Left lobe of liver (tissue), 2 donors: ENCODE measurements around the gene NDUFB11. TPM values are rescaled to one million over a fixed set of nuclear protein-coding genes. Genes with fewer than 3 reads are reported as not detected.

Source experiments
- ATAC-seq: fragments of 200-7000 bp; cut with Tn5 transposase; one replicate; pipeline ENCODE4 v1.9.1; 2020; ENCODE audit warnings: mild to moderate bottlenecking, moderate library complexity
- DNase-seq: peaks from one replicate; pipeline ENCODE4 v3.0.0-alpha.2; 2020; ENCODE audit warnings: low spot score
- total RNA-seq: library from RNA; stranded (reverse); gene quantifications from one replicate; pipeline ENCODE4 v1.2.1, GENCODE V29; 2021
- donor health status: DM: no; HTN: no; CAD: no; lungs with moderate emphysema.
- donor health status: DM: no; HTN: yes; CAD: no.

Gene NDUFB11
- total RNA-seq, 1 donor from 2014 or later: 67.1 TPM

GRCh38 chrX:47175588-47175980 is 31.1 kb upstream of the NDUFB11 start:
- ATAC-seq: no peak
- DNase-seq: no peak

GRCh38 chrX:47174846-47175587 is 30.5 kb upstream of the NDUFB11 start:
- ATAC-seq: no peak
- no peak for DNase-seq

- ATAC-seq (no peak), DNase-seq (no peak)
These were observed 29.9 kb upstream of the NDUFB11 start for GRCh38 chrX:47174376-47174775.

- no peak for ATAC-seq
- DNase-seq: no peak
These were observed 28.7 kb upstream of the NDUFB11 start for GRCh38 chrX:47172971-47173792.

DNA sequence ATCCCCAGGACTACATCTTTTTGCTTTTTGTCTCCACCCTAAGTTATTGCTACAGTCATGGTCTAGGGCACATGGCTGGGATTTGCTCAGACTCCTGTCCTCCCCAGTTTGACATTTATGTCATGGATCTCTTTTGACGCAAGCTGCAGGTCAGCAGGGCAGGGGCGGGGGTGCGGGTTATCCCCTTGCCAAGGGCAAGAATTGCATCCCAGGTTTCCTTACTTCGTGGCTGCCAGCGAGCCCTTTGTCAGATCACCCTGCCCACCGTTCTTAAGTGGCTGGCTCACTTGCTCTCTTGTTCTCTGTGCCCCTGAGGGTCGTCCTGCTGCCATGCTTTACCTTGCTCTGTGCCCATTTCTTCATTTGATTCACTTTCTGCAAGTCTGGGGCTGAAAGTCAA is 28.0 kb upstream of the NDUFB11 start:
- no peak for ATAC-seq
- DNase-seq: no peak

GRCh38 chrX:47171996-47172395 is 27.5 kb upstream of the NDUFB11 start:
- DNase-seq: no peak
- no peak for ATAC-seq

GRCh38 chrX:47170861-47171692 is 26.6 kb upstream of the NDUFB11 start:
- no peak for ATAC-seq
- no peak for DNase-seq

DNA sequence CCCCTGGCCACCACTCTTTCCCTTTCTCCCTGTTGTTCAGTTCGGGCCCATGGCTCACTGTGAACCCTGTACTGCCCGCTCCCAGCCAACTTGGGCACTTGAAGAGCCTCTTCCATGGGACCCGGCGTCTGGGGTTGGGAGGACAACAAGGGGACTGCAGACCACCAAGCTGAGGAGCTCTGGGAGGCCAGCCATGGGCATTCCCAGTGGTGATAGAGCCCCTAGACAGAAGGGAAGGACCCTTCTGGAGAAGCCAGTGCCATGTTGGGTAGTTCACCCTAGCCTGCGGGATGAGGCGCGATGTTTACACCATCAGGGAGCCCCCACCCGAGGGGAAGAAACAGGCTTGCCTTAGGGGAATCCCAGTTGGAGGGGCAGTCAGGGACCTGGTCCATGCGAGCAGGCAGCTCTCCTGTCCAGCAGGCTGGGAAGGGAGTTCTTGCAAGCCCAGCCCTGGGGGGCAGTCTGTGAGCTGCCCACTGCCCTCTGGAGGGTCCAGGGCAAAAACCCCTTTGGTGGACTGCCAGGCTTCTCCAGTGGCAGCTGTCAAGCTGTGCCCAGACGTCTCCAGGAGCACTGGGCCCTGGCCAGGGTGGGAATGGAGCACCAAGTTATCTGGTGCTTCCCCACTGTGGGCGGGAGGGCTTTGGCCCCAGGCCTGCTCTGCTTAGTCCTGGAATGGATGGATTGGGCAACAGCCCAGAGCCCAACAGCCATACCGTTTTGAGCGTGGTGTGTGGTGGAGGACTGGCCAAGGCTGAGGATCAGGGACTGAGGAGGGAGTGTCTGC is 25.4 kb upstream of the NDUFB11 start:
- ATAC-seq: peak; percentile 37
- no peak for DNase-seq

GRCh38 chrX:47169273-47169672 is 24.8 kb upstream of the NDUFB11 start:
- no peak for DNase-seq
- no peak for ATAC-seq

GRCh38 chrX:47168495-47169073 is 24.1 kb upstream of the NDUFB11 start:
- ATAC-seq (no peak), DNase-seq (no peak)

- ATAC-seq (peak; percentile 47), DNase-seq (no peak)
These were observed 21.6 kb upstream of the NDUFB11 start for GRCh38 chrX:47166126-47166525.

GRCh38 chrX:47164420-47164819 is 19.9 kb upstream of the NDUFB11 start:
- no peak for DNase-seq
- no peak for ATAC-seq

GRCh38 chrX:47162927-47163583 is 18.6 kb upstream of the NDUFB11 start:
- no peak for DNase-seq
- peak; percentile 54 for ATAC-seq

GRCh38 chrX:47160781-47161180 is 16.3 kb upstream of the NDUFB11 start:
- ATAC-seq: no peak
- no peak for DNase-seq

DNA sequence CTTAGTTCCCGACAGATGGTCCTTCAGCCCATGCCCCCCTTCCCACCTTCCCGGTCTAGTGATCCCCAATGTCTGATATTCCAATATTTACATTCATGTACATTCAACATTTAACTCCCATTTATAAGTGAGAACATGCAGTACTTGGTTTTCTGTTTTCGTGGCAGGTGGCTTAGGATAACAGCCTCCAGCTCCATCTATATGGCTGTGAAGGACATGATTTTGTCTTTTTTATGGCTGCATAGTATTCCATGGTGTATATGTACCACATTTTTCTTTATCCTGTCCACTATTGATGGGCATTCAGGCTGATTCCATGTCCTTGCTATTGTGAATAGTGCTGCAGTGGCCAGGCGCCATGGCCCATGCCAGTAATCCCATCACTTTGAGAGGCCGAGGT is 14.3 kb upstream of the NDUFB11 start:
- DNase-seq (no peak), ATAC-seq (no peak)

GRCh38 chrX:47158131-47158530 is 13.6 kb upstream of the NDUFB11 start:
- ATAC-seq (no peak), DNase-seq (no peak)

GRCh38 chrX:47156611-47157520 is 12.4 kb upstream of the NDUFB11 start:
- DNase-seq: no peak
- no peak for ATAC-seq

DNA sequence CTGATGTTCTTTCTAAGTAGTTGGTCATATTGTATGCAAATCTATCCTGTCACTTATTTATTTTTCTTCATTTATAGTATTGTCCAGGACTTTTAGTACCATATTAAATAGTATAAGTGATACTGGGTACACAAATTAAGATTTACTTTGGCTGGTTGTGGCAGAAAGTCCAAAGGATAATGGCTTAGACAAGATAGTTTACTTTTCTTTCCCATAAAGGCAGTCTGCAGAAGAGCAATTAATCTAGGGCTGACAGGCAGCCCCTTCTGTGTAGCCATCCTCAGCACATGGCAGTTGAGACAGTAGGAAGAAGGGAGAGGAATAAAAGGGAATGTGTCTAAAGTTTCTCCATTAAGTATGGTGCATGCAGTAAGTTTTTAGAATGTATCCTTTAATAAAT is 6.9 kb upstream of the NDUFB11 start:
- peak; percentile 73 for ATAC-seq

DNA sequence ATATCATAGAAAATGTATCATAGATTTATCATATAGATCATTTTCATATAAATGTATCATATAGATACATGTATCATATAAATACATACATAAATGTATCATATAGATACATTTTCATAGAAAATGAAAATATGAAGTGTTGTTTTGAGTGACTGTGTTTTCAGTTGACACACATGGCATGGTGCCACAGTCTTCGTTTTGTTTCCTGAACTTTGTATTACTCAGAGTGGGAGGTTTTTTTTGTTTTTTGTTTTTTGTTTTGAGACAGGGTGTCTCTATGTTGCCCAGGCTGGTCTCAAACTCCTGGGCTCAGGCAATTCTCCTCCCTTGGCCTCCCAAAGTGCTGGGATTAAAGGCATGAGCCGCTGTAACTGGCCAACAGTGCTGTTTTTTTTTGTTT is 4.4 kb upstream of the NDUFB11 start:
- DNase-seq (no peak), ATAC-seq (no peak)

More for the DNA sequence above, 6.9 kb upstream of the NDUFB11 start:
- DNase-seq: no peak
